SJCRH30 (cell line): ENCODE measurements around the gene FHIT. TPM values are rescaled to one million over a fixed set of nuclear protein-coding genes. Genes with fewer than 3 reads are reported as not detected.
A peak's percentile ranks its signal among the peaks of the same experiment; 100 is the strongest.

ENCODE experiments used
- DNase-seq, 2 experiments: peaks; one replicate each; pipeline ENCODE4 v3.0.0-alpha.2; 2015 to 2020
- H3K27ac ChIP-seq: fragments of 250-450 bp; sonication (Bioruptor Pico); 2 replicates; pipeline ENCODE4 v1.5.1; 2020; ENCODE audit warnings: mild to moderate bottlenecking, moderate library complexity
- H3K27me3 ChIP-seq: fragments of 250-450 bp; sonication (Bioruptor Pico); 2 replicates; pipeline ENCODE4 v1.5.1; 2020; ENCODE audit warnings: mild to moderate bottlenecking, moderate library complexity
- H3K36me3 ChIP-seq: fragments of 250-450 bp; sonication (Bioruptor Pico); 2 replicates; pipeline ENCODE4 v1.5.1; 2020; ENCODE audit warnings: mild to moderate bottlenecking, moderate library complexity
- H3K4me1 ChIP-seq: fragments of 250-450 bp; sonication (Bioruptor Pico); 2 replicates; pipeline ENCODE4 v1.5.1; 2020; ENCODE audit warnings: mild to moderate bottlenecking, moderate library complexity
- H3K4me3 ChIP-seq: fragments of 250-450 bp; sonication (Bioruptor Pico); 2 replicates; pipeline ENCODE4 v1.5.1; 2020; ENCODE audit warnings: mild to moderate bottlenecking, moderate library complexity
- H3K9me3 ChIP-seq: fragments of 250-450 bp; sonication (Bioruptor Pico); replicated peaks from 2 replicates; pipeline ENCODE4 v1.5.1; 2020; ENCODE audit warnings: mild to moderate bottlenecking, moderate library complexity
- total RNA-seq: library from RNA; depleted of rRNA; stranded (reverse); fragments of >200 nt; shearing (Covaris generic); gene quantifications from 2 replicates; pipeline ENCODE4 v1.2.3, GENCODE V29; 2014

FHIT gene
- total RNA-seq, 1 experiment from 2014 or later, result 2.2 TPM

DNA sequence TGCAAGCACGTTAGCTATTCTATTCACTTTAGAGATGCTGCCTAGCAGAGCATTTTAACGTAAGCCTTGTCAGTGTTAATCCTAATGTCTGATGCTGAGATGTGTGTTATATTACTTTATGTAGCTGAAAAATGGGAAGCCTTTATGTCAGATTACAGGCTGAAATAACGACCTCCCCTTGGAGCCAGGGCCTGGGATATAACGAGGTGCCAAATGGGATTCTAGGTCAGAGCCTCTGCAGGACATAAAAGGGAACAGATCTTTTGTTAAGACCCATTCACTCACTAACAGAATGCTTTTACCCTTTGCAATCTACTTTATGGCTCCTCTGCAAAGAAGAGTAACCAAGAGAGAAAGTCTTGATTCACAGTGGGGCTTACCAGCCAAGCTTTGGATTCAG is 1385.9 kb downstream of the FHIT start:
- DNase-seq, result no peak
- Histone ChIP-seq H3K27ac (no peak overlapping the region), H3K9me3 (no peaks in the 10 kb centered on the region), H3K4me1 (no peaks in the 10 kb centered on the region), H3K27me3 (no peaks in the 10 kb centered on the region), H3K36me3 (no peaks in the 10 kb centered on the region), H3K4me3 (no peak overlapping the region)

DNA sequence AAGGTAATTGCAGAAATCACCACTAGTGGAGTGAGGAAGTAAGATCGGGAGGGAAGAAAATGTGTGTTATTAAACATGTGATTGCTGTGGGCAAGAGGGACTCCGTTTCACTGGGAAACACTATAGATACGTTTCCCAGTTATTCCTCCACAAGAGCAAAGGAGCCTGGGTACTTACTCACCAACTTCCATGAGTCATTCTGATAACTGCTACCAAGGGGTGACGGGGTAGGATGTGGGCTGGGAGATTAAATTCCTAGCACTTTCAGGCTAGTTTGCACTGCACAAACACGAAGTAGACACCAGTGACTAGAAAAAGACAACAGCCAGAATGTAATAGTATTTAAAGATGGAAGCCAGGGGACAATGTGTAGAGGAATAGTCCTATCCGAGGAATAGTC is 1388.6 kb downstream of the FHIT start:
- H3K36me3 ChIP-seq, result no peaks in the 10 kb centered on the region
- H3K27me3 ChIP-seq, result no peaks in the 10 kb centered on the region
- no peak overlapping the region for H3K27ac ChIP-seq
- no peak overlapping the region for H3K4me3 ChIP-seq
- no peaks in the 10 kb centered on the region for H3K9me3 ChIP-seq
- H3K4me1 ChIP-seq, result no peaks in the 10 kb centered on the region
- DNase-seq, result no peak

DNA sequence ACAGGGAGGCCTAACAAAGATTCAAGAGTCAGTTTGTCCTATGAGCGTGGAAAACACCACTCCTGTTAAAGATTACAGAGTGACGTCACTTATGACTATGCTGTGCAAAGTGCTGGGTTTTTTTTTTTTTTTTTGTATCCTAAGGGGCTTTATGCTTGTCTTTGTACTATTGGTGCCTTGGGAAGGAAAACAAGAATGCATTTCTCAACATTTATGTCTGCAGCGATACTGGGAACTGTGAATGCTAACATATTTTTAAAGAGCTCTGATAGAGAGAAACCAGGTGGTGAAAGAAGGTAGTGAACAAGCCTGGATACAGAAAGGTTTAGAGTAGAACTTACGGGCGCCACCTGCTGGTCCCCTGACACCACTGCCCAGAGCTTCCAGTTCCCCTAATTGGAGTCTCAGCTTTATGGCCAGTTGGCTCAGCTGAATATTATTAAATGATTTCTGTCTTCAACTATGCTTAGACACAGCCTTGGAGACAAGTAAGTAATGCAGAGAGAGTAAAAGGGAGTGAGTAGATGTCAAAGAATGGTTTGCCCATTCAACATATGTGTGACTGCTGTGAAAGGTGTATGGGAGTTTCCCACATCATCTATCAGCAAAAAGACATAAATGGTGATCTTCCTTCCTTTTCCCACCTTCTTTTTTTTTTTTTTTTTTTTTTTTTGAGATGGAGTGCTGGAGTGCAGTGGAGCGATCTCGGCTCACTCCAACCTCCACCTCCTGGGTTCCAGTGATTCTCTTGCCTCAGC is 1393.5 kb downstream of the FHIT start:
- H3K27ac ChIP-seq, result no peak overlapping the region
- no peaks in the 10 kb centered on the region for H3K27me3 ChIP-seq
- DNase-seq, result peak; percentile 51 to 82

DNA sequence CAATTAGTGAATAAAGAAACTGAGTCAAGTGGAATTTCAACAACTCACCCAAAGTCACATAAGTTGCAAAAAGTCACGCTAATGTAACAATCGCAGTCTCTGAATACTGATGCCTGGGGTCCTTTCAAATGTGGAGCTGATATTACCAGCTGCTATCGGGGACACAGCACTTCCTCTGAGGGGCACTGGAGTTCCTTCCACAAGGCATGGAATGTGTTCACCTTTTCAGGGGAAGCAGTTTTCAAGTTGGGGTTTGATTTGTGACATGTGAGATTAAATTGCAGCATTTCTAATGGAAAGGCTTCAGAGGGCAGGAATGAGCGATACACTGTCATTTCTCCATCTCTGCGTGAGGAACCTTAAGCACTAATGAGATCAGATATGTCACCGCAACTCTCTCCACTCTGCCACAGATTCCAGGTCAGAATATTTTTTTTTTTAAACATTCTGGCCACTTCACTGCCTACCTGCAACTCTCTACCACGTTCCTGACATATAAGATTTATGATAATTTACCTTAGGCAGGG is 1394.3 kb downstream of the FHIT start:
- DNase-seq, result no peak
- no peaks in the 10 kb centered on the region for H3K9me3 ChIP-seq
- no peaks in the 10 kb centered on the region for H3K4me1 ChIP-seq
- no peaks in the 10 kb centered on the region for H3K27me3 ChIP-seq
- H3K4me3 ChIP-seq, result no peak overlapping the region
- no peak overlapping the region for H3K27ac ChIP-seq
- no peaks in the 10 kb centered on the region for H3K36me3 ChIP-seq

More for the DNA sequence above, 1393.5 kb downstream of the FHIT start:
- Histone ChIP-seq H3K4me1 (no peaks in the 10 kb centered on the region), H3K4me3 (no peak overlapping the region), H3K36me3 (no peaks in the 10 kb centered on the region), H3K9me3 (no peaks in the 10 kb centered on the region)

DNA sequence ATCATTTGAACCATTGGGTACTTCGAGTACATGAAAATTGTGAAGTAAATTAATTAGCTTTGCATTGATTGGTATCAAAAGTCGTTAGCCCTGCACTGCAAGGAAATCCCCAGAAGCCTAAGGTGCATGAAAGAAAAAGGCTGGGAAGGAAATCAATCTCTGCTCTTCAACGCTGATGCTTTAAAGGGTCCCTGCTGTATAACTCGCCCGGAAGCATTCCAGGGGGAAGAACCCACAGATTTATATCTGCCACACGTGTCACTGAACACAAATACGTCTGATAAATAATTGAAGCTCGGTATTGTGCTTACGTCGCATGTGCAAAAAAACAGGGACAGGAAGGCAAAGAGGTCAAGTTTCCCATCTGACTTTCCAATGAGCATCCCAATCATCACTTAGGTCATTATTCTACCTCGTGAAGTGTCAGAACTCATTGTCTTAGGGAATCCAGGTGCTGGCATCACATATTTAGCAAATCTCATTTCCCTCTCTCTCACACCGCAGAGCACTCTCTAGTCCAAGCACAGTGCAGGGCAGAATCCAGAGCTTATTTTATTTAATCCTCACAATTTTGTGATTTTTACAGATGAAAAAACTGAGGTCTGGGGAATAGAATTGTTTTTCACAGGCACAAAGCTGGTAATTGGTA is 1397.1 kb downstream of the FHIT start:
- Histone ChIP-seq H3K9me3 (no peaks in the 10 kb centered on the region), H3K36me3 (no peaks in the 10 kb centered on the region), H3K27ac (no peak overlapping the region), H3K4me3 (no peak overlapping the region), H3K27me3 (no peaks in the 10 kb centered on the region), H3K4me1 (no peaks in the 10 kb centered on the region)
- no peak for DNase-seq

DNA sequence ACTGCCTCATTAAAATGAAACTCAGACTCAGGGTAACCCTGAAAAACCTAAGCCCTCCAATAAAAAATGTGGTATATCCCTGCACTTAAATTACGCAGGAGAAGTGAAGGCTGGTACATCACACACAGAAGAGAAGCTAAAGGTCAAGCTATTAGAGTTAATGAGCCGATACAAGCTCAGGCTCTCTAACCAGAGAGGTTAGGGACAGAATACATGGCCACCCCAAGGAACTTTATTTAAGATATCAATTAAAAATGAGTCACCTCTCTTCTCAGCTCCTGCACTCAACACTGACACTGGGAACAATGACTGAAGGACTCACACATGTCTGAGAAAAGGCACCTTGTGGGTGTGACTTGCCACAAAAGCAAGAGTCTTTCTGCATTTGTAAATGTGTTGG is 1400.8 kb downstream of the FHIT start:
- H3K27ac ChIP-seq, result no peak overlapping the region
- DNase-seq, result no peak
- no peaks in the 10 kb centered on the region for H3K36me3 ChIP-seq
- no peaks in the 10 kb centered on the region for H3K9me3 ChIP-seq
- H3K4me1 ChIP-seq, result no peaks in the 10 kb centered on the region
- H3K27me3 ChIP-seq, result no peaks in the 10 kb centered on the region
- H3K4me3 ChIP-seq, result no peak overlapping the region

DNA sequence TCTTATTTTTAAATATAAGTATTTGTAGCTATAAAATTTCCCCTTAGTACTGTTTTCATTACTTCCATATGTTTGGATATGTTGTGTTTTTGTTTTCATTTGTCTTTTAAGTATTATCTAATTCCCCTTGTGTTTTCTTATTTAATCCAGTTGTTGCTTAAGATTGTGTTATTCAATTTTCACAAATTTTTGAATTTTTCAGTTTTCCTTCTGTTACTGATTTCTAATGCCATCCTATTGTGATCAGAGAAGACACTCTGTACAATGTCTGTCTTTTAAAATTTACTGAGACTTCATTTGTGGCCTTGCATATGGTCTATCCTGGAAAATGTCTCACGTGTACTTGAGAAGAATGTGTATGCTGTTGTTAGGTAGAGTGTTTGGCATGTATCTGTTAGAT is 1405.9 kb downstream of the FHIT start:
- Histone ChIP-seq H3K27ac (no peak overlapping the region), H3K4me3 (no peak overlapping the region)
- no peak for DNase-seq

DNA sequence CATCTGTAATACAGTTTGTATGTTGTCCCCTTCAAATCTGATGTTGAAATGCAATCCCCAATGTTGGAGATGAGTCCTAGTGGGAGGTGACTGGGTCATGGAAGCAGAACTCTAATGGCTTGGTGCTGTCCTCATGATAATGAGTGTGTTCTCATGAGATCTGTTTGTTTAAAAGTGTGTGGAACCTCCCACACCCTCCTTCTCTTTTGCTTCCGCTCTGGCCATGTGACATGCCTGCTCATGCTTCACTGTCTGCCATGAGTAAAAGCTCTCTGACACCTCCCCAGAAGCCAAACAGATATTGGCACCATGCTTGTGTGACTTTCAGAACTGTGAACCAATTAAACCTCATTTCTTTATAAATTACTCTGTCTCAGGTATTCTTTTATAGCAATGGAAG is 1407.4 kb downstream of the FHIT start:
- DNase-seq, result no peak
- Histone ChIP-seq H3K4me1 (no peaks in the 10 kb centered on the region), H3K4me3 (no peak overlapping the region), H3K27me3 (no peaks in the 10 kb centered on the region), H3K9me3 (no peaks in the 10 kb centered on the region), H3K27ac (no peak overlapping the region), H3K36me3 (no peaks in the 10 kb centered on the region)

More for the DNA sequence above, 1405.9 kb downstream of the FHIT start:
- H3K9me3 ChIP-seq, result no peaks in the 10 kb centered on the region
- H3K4me1 ChIP-seq, result no peaks in the 10 kb centered on the region
- H3K27me3 ChIP-seq, result no peaks in the 10 kb centered on the region
- no peaks in the 10 kb centered on the region for H3K36me3 ChIP-seq

DNA sequence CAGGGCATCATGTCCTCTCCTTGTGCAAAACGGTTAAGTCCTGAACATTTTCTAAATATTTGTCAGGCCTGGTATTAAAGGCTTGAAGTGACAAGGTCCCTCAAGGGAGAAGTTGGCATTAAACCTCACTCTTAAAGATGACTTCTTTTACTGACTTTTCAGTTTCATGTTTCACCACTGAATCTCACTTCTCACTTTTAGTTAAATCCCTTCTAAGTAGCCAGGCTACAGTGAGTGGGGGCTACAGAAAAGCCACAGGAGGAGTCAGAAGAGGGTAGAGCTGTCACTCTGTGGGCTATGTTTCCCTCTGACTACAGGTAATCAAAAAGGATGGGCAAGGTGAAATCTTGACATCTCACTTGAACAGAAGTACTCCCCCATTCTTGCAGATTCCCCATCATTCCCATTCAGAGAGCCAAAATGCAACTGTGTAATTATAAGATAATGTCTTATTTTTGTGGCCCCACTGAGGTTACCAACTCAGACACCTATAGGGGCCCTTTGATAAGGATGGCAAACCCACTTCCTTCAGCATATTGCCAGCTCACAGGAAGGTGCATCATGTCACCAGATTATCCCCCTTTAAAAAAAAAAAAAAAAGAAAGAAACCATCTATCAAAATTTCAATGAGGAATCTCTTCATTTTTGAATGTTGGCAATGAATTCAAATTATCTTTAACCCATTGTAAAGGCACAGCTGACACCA is 1411.3 kb downstream of the FHIT start:
- Histone ChIP-seq H3K9me3 (no peaks in the 10 kb centered on the region), H3K4me1 (no peaks in the 10 kb centered on the region), H3K27ac (no peak overlapping the region), H3K27me3 (no peaks in the 10 kb centered on the region), H3K36me3 (no peaks in the 10 kb centered on the region), H3K4me3 (no peak overlapping the region)
- no peak for DNase-seq

DNA sequence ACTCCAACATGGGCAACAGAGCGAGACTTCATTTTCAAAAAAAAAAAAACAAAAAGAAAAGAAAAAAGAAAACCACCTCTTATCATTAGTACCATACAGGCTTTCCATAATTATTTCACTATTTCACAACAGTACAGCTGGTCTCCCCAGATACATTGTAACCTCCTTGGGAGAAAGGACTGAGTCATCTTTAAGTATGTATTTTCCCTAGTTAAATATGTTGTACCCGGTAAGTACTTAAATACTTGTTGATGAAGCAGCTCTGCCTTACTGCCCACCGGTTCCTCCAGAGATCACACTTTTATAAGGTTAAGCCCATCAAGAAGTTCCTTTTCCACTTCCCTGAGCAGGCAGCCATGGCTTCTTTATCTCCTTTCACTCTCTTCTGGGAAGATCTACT is 1412.0 kb downstream of the FHIT start:
- no peak for DNase-seq

DNA sequence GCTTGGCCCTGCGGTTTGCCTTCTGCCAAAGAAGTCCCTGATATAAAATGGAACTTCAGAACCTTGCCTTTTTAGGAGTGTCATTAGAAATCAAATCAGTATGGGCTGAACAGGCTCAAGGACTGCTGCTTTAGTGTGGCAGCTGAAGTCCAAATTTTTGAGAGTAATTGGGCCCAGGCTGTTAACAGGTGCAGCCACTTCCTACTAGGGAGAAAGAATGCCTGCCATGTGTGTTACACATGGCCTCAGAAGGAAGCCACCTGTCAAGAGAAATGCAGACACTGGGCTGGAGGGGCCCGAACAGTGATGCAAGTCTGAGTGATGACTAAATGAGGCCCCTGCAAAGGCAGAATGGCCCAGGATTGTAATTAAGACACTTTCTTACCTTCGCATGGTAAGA is 1414.7 kb downstream of the FHIT start:
- DNase-seq, result peak; percentile 15 to 42
- no peak overlapping the region for H3K27ac ChIP-seq

More for the DNA sequence above, 1412.0 kb downstream of the FHIT start:
- Histone ChIP-seq H3K27ac (no peak overlapping the region), H3K27me3 (no peaks in the 10 kb centered on the region), H3K4me3 (no peak overlapping the region), H3K36me3 (no peaks in the 10 kb centered on the region), H3K9me3 (no peaks in the 10 kb centered on the region), H3K4me1 (no peaks in the 10 kb centered on the region)

DNA sequence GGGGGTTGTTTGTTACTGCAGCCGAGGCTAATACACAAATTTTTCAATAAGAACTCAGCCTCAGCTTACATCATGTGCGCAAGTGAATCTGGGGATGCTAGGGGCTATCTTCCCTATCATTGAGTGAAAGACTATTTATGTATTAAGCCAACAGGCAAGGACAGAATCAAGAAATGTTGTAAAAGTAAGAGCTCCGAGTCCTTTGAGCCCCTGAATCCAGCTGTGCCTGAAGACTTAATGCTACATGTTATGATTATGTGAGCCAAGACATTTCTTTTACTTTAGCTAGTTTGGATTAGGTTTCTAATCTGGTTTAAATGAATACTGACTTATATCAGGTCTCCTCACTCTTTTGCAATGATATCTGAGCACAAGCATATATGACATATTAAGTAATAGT is 1418.5 kb downstream of the FHIT start:
- no peaks in the 10 kb centered on the region for H3K27me3 ChIP-seq
- H3K9me3 ChIP-seq, result no peaks in the 10 kb centered on the region
- no peak overlapping the region for H3K27ac ChIP-seq
- H3K36me3 ChIP-seq, result no peaks in the 10 kb centered on the region
- no peak for DNase-seq
- H3K4me1 ChIP-seq, result no peaks in the 10 kb centered on the region
- no peak overlapping the region for H3K4me3 ChIP-seq

More for the DNA sequence above, 1414.7 kb downstream of the FHIT start:
- Histone ChIP-seq H3K9me3 (no peaks in the 10 kb centered on the region), H3K4me3 (no peak overlapping the region), H3K4me1 (no peaks in the 10 kb centered on the region), H3K36me3 (no peaks in the 10 kb centered on the region), H3K27me3 (no peaks in the 10 kb centered on the region)

DNA sequence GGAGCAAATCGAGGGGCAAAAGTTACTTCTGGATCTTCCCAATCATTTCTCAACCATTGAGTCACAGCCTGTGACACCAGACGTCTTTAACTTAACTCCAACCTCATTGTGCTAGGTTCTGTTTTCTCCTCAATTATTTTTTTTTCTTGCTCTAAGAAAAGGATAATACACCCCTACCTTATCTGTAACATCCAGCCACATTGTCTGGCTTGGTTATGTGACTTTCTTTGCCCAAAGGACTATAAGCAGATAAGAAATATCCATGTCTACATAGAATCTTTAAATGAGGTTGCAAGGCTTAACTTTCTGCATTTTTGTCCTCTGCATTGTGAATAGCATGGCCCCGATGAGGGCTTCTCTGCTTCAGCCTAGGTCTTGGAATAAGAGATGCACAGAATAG is 1419.0 kb downstream of the FHIT start:
- Histone ChIP-seq H3K9me3 (no peaks in the 10 kb centered on the region), H3K4me3 (no peak overlapping the region), H3K27ac (no peak overlapping the region), H3K27me3 (no peaks in the 10 kb centered on the region), H3K36me3 (no peaks in the 10 kb centered on the region), H3K4me1 (no peaks in the 10 kb centered on the region)
- DNase-seq, result no peak

DNA sequence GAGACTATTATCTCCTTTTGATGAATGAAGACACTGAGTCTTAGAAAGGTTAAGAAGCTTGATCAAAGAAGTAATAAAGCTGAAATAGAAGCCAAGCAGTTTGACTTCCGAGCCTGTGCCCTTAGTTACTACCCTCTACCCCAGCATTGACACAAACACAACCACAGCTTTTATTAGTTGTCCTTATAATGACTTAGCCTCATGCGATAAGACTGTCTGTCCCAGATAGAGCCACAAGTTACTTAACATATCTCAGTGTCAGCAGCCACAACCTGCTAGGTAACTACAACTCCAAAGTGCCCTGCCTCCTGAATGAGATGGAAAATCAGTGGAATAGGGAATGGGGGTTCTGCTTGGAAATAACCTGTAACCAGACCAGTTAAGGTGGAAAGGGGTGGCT is 1419.9 kb downstream of the FHIT start:
- H3K4me3 ChIP-seq, result no peak overlapping the region
- H3K27me3 ChIP-seq, result no peaks in the 10 kb centered on the region
- H3K4me1 ChIP-seq, result no peaks in the 10 kb centered on the region
- H3K9me3 ChIP-seq, result no peaks in the 10 kb centered on the region
- no peaks in the 10 kb centered on the region for H3K36me3 ChIP-seq
- no peak overlapping the region for H3K27ac ChIP-seq
- no peak for DNase-seq

DNA sequence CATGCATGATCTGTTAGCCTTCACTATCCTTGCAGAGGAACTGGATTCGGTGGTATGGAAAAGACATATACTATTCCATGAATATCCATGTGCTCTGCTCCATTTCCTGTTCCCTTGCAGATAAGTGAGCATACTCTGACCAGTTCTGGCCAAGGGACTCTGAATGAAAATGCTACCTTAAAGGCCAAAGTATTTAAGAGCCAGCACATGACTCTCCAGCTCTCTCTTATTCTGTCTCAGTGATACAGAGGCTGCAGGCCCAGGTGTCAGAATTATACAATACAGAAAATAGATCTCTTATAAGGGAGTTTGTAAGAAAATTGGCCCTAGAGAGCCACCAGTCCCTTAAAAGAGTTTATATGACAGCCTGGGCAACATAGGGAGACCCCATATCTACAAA is 1421.7 kb downstream of the FHIT start:
- Histone ChIP-seq H3K27me3 (no peaks in the 10 kb centered on the region), H3K4me1 (no peaks in the 10 kb centered on the region), H3K27ac (no peak overlapping the region), H3K36me3 (no peaks in the 10 kb centered on the region), H3K9me3 (no peaks in the 10 kb centered on the region), H3K4me3 (no peak overlapping the region)
- no peak for DNase-seq
